Nephron (organoid): ENCODE results near the gene CNDP2.

Source experiments
- H3K27ac Mint-ChIP-seq, 3 experiments: 2 replicates each; pipeline ENCODE4 v1.8.0; 2020; ENCODE audit warnings: mixed read lengths in 3 of 3, mild to moderate bottlenecking in 2 of 3, moderate library complexity in 1 of 3
- H3K27me3 Mint-ChIP-seq: 2 replicates; pipeline ENCODE4 v1.8.0; 2021; ENCODE audit warnings: low read depth, mild to moderate bottlenecking, moderate library complexity, mixed read lengths
- H3K36me3 Mint-ChIP-seq: 2 replicates; pipeline ENCODE4 v1.8.0; 2020; ENCODE audit warnings: low read depth, mixed read lengths
- H3K4me1 Mint-ChIP-seq: 2 replicates; pipeline ENCODE4 v1.8.0; 2020; ENCODE audit warnings: mixed read lengths
- H3K4me3 Mint-ChIP-seq, 3 experiments: 2 replicates each; pipeline ENCODE4 v1.8.0; 2020; ENCODE audit warnings: mild to moderate bottlenecking in 3 of 3, mixed read lengths in 3 of 3, moderate library complexity in 2 of 3
- H3K9me3 Mint-ChIP-seq: 2 replicates; pipeline ENCODE4 v1.8.0; 2020; ENCODE audit warnings: mixed read lengths
- TF ChIP-seq, protein P1 (sequence below), 3 experiments: fragments of 200-600 bp; sonication (generic); IDR thresholded peaks; one replicate each; pipeline ENCODE4 v1.5.0; 2021; ENCODE audit warnings: antibody characterized with exemption in 3 of 3; ENCODE audit not compliant: unreplicated experiment in 3 of 3

The CNDP2 gene

DNA sequence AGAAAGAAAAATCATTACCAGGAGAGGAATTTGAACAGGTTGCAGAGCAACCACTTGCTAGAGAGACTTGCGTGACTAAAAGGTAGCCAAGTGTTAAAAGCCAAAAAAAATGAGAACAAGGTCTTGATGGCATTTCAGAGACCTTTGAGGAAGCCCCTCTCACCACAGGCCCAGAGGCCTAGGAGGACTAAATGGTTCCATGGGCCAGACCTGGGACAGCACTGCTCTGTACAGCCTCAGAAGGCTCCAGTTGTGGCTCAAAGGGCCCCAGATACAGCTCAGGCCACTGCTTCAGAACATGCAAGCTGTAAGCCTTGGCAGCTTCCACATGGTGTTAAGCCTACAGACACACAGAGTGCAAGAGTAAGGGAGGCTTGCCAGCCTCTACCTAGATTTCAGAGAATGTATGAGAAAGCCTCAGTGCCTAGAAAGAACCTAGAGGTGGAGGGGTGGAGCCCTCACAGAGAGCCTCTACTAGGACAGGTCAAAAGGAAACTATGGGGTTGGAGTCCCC, 53.5 kb downstream of the CNDP2 start:
- Mint-ChIP-seq H3K9me3 (peaks cover 43% of the 10 kb centered on the region), H3K4me1 (peaks cover 4% of the 10 kb centered on the region), H3K27ac (no peak overlapping the region), H3K4me3 (no peak overlapping the region), H3K36me3 (peaks cover 12% of the 10 kb centered on the region), H3K27me3 (peaks cover 11% of the 10 kb centered on the region)
- TF ChIP-seq, protein P1, sequence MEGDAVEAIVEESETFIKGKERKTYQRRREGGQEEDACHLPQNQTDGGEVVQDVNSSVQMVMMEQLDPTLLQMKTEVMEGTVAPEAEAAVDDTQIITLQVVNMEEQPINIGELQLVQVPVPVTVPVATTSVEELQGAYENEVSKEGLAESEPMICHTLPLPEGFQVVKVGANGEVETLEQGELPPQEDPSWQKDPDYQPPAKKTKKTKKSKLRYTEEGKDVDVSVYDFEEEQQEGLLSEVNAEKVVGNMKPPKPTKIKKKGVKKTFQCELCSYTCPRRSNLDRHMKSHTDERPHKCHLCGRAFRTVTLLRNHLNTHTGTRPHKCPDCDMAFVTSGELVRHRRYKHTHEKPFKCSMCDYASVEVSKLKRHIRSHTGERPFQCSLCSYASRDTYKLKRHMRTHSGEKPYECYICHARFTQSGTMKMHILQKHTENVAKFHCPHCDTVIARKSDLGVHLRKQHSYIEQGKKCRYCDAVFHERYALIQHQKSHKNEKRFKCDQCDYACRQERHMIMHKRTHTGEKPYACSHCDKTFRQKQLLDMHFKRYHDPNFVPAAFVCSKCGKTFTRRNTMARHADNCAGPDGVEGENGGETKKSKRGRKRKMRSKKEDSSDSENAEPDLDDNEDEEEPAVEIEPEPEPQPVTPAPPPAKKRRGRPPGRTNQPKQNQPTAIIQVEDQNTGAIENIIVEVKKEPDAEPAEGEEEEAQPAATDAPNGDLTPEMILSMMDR (IDR thresholded peaks at IDR 0.05; ENCODE audit: unreplicated experiment in 3 of 3) = no peak

DNA sequence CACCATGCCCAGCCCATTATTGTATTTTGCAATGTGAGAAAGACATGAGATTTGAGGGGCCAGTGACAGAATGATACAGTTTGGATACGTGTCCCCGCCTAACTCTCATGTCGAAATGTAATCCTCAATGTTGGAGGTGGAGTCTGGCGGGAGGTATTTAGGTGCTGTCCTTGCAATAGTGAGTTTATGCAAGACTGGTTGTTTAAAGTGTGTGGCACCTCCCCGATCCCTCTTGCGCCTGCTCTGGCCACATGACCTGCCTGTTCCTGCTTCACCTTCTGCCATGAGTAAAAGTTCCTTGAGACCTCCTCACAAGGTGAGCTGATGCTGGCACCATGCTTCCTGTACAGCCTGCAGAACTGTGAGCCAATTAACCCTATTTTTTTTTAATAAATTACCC, 54.7 kb downstream of the CNDP2 start:
- TF ChIP-seq, protein P1 (IDR thresholded peaks at IDR 0.05; ENCODE audit: unreplicated experiment in 3 of 3) = no peak
- Mint-ChIP-seq H3K4me3 (no peak overlapping the region), H3K4me1 (peaks cover 4% of the 10 kb centered on the region)

DNA sequence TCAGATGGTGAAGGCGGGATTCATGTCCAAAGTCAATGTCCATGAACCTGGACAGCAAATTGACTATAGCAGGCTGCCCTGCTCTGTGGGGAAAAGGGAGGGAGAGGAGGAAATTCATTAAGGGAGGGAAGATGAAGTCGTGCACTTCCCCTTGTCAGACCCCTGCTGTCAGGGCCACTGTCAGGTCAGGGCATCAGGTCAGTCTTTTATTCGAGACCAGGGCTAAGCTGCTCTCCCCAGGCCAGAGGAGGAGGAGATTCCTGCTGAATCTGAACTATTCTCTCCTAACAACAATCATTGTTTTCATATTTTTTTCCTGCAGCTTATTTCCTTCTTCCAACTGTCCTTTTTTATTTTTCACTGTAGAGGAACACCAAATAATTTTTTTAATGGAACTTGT, 55.3 kb downstream of the CNDP2 start:
- H3K4me3 Mint-ChIP-seq = no peak overlapping the region
- peaks cover 43% of the 10 kb centered on the region for H3K9me3 Mint-ChIP-seq
- H3K36me3 Mint-ChIP-seq = peaks cover 12% of the 10 kb centered on the region
- peaks cover 4% of the 10 kb centered on the region for H3K4me1 Mint-ChIP-seq
- TF ChIP-seq, protein P1 (IDR thresholded peaks at IDR 0.05; ENCODE audit: unreplicated experiment in 3 of 3) = no peak
- H3K27ac Mint-ChIP-seq = no peak overlapping the region
- peaks cover 17% of the 10 kb centered on the region for H3K27me3 Mint-ChIP-seq

More for the DNA sequence above, 54.7 kb downstream of the CNDP2 start:
- Mint-ChIP-seq H3K27me3 (peaks cover 15% of the 10 kb centered on the region), H3K36me3 (peaks cover 12% of the 10 kb centered on the region), H3K27ac (no peak overlapping the region), H3K9me3 (peaks cover 43% of the 10 kb centered on the region)

DNA sequence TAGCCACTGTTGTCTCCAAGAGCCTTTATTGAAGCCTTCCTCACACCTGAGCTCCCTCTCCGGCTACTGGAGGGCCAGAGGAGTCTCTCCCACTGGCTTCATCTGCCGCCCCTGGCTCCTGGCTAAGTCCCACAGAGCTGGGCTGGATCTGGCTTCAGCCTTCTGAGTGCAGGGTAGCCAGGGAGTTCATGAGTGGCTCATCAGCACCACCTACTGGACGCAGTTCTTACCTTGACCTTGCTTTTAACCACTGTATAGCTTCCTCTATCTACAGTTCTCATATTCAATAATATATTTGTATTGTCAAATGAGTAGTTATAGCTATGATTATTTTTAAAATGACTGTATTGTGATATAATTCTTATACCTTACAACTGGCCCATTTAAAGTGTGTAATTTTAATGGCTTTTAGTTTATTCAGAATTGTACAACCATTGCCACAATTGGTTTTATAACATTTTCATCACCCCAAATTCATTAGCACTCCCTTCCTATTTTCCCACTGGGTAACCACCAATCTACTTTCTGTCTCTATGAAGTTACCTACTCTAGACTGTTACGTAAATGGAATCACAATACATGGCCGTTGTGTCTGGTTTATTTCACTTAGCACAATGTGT, 55.9 kb downstream of the CNDP2 start:
- Mint-ChIP-seq H3K27me3 (peaks cover 19% of the 10 kb centered on the region), H3K4me3 (no peak overlapping the region), H3K9me3 (peaks cover 41% of the 10 kb centered on the region), H3K36me3 (peaks cover 12% of the 10 kb centered on the region), H3K4me1 (peaks cover 4% of the 10 kb centered on the region), H3K27ac (peak overlapping the region in 1 of 3 experiments; percentile 35)
- TF ChIP-seq, protein P1 (IDR thresholded peaks at IDR 0.05; ENCODE audit: unreplicated experiment in 3 of 3) = peak; percentile 72 to 84 (median 76)

DNA sequence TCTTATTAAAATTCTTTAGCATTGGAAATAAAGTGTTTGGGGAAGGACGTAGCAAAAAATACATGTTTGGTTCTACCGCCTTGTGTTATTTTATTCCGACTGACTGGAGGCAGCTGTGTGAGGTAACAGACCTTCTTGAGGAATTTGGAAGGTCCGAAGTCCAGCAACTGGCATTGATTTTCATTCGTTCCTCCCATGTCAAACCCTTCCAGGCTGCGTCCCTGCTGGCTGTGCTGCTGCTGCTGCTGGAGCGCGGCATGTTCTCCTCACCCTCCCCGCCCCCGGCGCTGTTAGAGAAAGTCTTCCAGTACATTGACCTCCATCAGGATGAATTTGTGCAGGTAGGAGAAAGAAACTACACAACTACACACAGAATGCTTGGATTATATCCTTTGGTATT, 60.0 kb downstream of the CNDP2 start:
- Mint-ChIP-seq H3K27me3 (peaks cover 27% of the 10 kb centered on the region), H3K36me3 (peaks cover 6% of the 10 kb centered on the region), H3K4me3 (no peak overlapping the region), H3K4me1 (peaks cover 4% of the 10 kb centered on the region), H3K9me3 (peaks cover 7% of the 10 kb centered on the region), H3K27ac (no peak overlapping the region)
- TF ChIP-seq, protein P1 (IDR thresholded peaks at IDR 0.05; ENCODE audit: unreplicated experiment in 3 of 3) = no peak

DNA sequence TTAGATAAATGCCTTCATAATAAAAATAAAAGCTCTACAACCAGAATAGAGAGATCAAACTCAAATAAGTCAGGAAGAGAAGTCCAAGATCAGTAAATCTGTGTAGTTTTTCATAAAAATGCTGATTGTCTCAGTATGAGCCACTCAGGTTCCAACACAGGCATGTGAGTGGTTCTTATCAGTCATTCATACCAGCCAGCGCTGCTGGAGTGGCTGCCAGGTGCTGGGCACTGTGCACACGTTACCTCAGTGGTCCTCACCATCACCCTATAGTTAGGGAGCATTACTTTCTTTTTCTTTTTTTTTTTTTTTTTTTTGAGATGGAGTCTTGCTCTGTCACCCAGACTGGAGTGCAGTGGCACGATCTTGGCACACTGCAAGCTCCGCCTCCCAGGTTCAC, 61.9 kb downstream of the CNDP2 start:
- peaks cover 6% of the 10 kb centered on the region for H3K4me1 Mint-ChIP-seq
- peaks cover 27% of the 10 kb centered on the region for H3K27me3 Mint-ChIP-seq
- TF ChIP-seq, protein P1 (IDR thresholded peaks at IDR 0.05; ENCODE audit: unreplicated experiment in 3 of 3) = no peak
- no peaks in the 10 kb centered on the region for H3K36me3 Mint-ChIP-seq
- H3K4me3 Mint-ChIP-seq = no peak overlapping the region
- H3K9me3 Mint-ChIP-seq = peaks cover 2% of the 10 kb centered on the region
- H3K27ac Mint-ChIP-seq = no peak overlapping the region
